ENCODE measurements around the gene ZNF552.

GRCh38 chr19:57815247-57816075 lies 748 bp upstream of the ZNF552 start:
- TF ChIP-seq, protein P1, sequence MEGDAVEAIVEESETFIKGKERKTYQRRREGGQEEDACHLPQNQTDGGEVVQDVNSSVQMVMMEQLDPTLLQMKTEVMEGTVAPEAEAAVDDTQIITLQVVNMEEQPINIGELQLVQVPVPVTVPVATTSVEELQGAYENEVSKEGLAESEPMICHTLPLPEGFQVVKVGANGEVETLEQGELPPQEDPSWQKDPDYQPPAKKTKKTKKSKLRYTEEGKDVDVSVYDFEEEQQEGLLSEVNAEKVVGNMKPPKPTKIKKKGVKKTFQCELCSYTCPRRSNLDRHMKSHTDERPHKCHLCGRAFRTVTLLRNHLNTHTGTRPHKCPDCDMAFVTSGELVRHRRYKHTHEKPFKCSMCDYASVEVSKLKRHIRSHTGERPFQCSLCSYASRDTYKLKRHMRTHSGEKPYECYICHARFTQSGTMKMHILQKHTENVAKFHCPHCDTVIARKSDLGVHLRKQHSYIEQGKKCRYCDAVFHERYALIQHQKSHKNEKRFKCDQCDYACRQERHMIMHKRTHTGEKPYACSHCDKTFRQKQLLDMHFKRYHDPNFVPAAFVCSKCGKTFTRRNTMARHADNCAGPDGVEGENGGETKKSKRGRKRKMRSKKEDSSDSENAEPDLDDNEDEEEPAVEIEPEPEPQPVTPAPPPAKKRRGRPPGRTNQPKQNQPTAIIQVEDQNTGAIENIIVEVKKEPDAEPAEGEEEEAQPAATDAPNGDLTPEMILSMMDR (conservative IDR thresholded peaks at IDR 0.05; ENCODE audit: low read depth, low read length), result no peak
- TF ChIP-seq RCOR1 (IDR thresholded peaks at IDR 0.05; ENCODE audit: insufficient replicate concordance, low read length) (no peak), POLR2A (IDR thresholded peaks at IDR 0.05; ENCODE audit: low read depth, low read length) (no peak), FOS (IDR thresholded peaks at IDR 0.05; ENCODE audit: low read depth, low read length) (no peak), MXI1 (IDR thresholded peaks at IDR 0.05; ENCODE audit: borderline replicate concordance, low read depth, low read length) (no peak), MAZ (IDR thresholded peaks at IDR 0.05; ENCODE audit: borderline replicate concordance, low read depth, low read length) (no peak), RAD21 (IDR thresholded peaks at IDR 0.05; ENCODE audit: low read length) (no peak), BHLHE40 (IDR thresholded peaks at IDR 0.05; ENCODE audit: low read depth, low read length) (no peak), NFE2L2 (IDR thresholded peaks at IDR 0.05; ENCODE audit: low read depth, low read length) (no peak), MAFK (IDR thresholded peaks at IDR 0.05; ENCODE audit: low read depth, low read length) (no peak), CEBPB (IDR thresholded peaks at IDR 0.05; ENCODE audit: low read depth, low read length) (no peak), SMC3 (IDR thresholded peaks at IDR 0.05; ENCODE audit: low read depth, low read length) (no peak)
- TF ChIP-seq, protein P2, sequence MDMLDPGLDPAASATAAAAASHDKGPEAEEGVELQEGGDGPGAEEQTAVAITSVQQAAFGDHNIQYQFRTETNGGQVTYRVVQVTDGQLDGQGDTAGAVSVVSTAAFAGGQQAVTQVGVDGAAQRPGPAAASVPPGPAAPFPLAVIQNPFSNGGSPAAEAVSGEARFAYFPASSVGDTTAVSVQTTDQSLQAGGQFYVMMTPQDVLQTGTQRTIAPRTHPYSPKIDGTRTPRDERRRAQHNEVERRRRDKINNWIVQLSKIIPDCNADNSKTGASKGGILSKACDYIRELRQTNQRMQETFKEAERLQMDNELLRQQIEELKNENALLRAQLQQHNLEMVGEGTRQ (IDR thresholded peaks at IDR 0.05; ENCODE audit: low read depth, low read length), result no peak

Measured in IMR-90 (cell line).